SJSA1 (cell line): ENCODE results near the gene TPPP. TPM values are rescaled to one million over a fixed set of nuclear protein-coding genes. Genes with fewer than 3 reads are reported as not detected.
A peak's percentile ranks its signal among the peaks of the same experiment; 100 is the strongest.
"Not testable (repeated sequence)": the region's sequence is repeated elsewhere in the genome, so short reads cannot be mapped to it uniquely, and the experiment has no call there.

Source experiments
- DNase-seq, 2 experiments: peaks; one replicate each; pipeline ENCODE4 v3.0.0-alpha.2; 2015 to 2020; ENCODE audit warnings: low spot score in 2 of 2, low read depth in 1 of 2
- H3K27ac ChIP-seq: fragments of 250-450 bp; sonication (Bioruptor Pico); 2 replicates; pipeline ENCODE4 v1.5.1; 2020; ENCODE audit warnings: mild to moderate bottlenecking, moderate library complexity
- H3K27me3 ChIP-seq: fragments of 250-450 bp; sonication (Bioruptor Pico); replicated peaks from 2 replicates; pipeline ENCODE4 v1.5.1; 2020; ENCODE audit warnings: mild to moderate bottlenecking, moderate library complexity
- H3K36me3 ChIP-seq: fragments of 250-450 bp; sonication (Bioruptor Pico); 2 replicates; pipeline ENCODE4 v1.5.1; 2020; ENCODE audit warnings: mild to moderate bottlenecking
- H3K4me1 ChIP-seq: fragments of 250-450 bp; sonication (Bioruptor Pico); replicated peaks from 2 replicates; pipeline ENCODE4 v1.6.1; 2021; ENCODE audit warnings: mild to moderate bottlenecking
- H3K4me3 ChIP-seq: fragments of 250-450 bp; sonication (Bioruptor Pico); 2 replicates; pipeline ENCODE4 v1.5.1; 2020; ENCODE audit warnings: mild to moderate bottlenecking
- H3K9me3 ChIP-seq: fragments of 250-450 bp; sonication (Bioruptor Pico); replicated peaks from 2 replicates; pipeline ENCODE4 v1.5.1; 2020; ENCODE audit warnings: mild to moderate bottlenecking
- total RNA-seq: library from RNA; depleted of rRNA; stranded (reverse); fragments of >200 nt; shearing (Covaris generic); gene quantifications from 2 replicates; pipeline ENCODE4 v1.2.3, GENCODE V29; 2014; rRNA removed

The TPPP gene
- not detected in 2 replicates for total RNA-seq

- H3K27ac ChIP-seq, H3K36me3 ChIP-seq, H3K27me3 ChIP-seq, H3K9me3 ChIP-seq, H3K4me1 ChIP-seq: not testable (repeated sequence)
- H3K4me3 ChIP-seq: peak within 1 kb of the TSS; percentile 22
- peak in 1 of 2 experiments; percentile 74 for DNase-seq
These were observed at the start of gene TPPP for GRCh38 chr5:693271-694041. Gene TPPP, minus strand, starts transcription at chr5:693352. Its CDS starts 15,292 bp downstream, at chr5:678060.

- not testable (repeated sequence) for H3K4me1 ChIP-seq, H3K4me3 ChIP-seq, DNase-seq, H3K27ac ChIP-seq, H3K9me3 ChIP-seq, H3K36me3 ChIP-seq
- H3K27me3 ChIP-seq: peaks cover 21% of the 10 kb centered on the region
These were observed 49.1 kb upstream of the TPPP start for GRCh38 chr5:742276-742675.

- H3K9me3 ChIP-seq, H3K36me3 ChIP-seq, H3K4me1 ChIP-seq, DNase-seq, H3K27ac ChIP-seq, H3K4me3 ChIP-seq: not testable (repeated sequence)
- peaks cover 27% of the 10 kb centered on the region for H3K27me3 ChIP-seq
These were observed 41.0 kb upstream of the TPPP start for GRCh38 chr5:734145-734544.

GRCh38 chr5:732754-733454 lies 39.8 kb upstream of the TPPP start:
- DNase-seq, H3K4me3 ChIP-seq, H3K9me3 ChIP-seq, H3K4me1 ChIP-seq, H3K27ac ChIP-seq, H3K36me3 ChIP-seq: not testable (repeated sequence)
- peaks cover 26% of the 10 kb centered on the region for H3K27me3 ChIP-seq

GRCh38 chr5:729225-729624 lies 36.1 kb upstream of the TPPP start:
- H3K9me3 ChIP-seq, H3K27ac ChIP-seq, DNase-seq, H3K4me3 ChIP-seq, H3K4me1 ChIP-seq, H3K36me3 ChIP-seq: not testable (repeated sequence)
- H3K27me3 ChIP-seq: peaks cover 17% of the 10 kb centered on the region

GRCh38 chr5:727087-727486 lies 33.9 kb upstream of the TPPP start:
- H3K9me3 ChIP-seq, H3K27ac ChIP-seq, H3K4me3 ChIP-seq, DNase-seq, H3K4me1 ChIP-seq, H3K36me3 ChIP-seq: not testable (repeated sequence)
- H3K27me3 ChIP-seq: peaks cover 10% of the 10 kb centered on the region

- not testable (repeated sequence) for DNase-seq, H3K36me3 ChIP-seq, H3K27ac ChIP-seq, H3K27me3 ChIP-seq, H3K4me3 ChIP-seq, H3K4me1 ChIP-seq, H3K9me3 ChIP-seq
These were observed 30.7 kb upstream of the TPPP start for GRCh38 chr5:723865-724264.

GRCh38 chr5:723309-723708 lies 30.2 kb upstream of the TPPP start:
- not testable (repeated sequence) for H3K9me3 ChIP-seq, H3K27me3 ChIP-seq, DNase-seq, H3K27ac ChIP-seq, H3K4me3 ChIP-seq, H3K36me3 ChIP-seq, H3K4me1 ChIP-seq

GRCh38 chr5:719379-719778 lies 26.2 kb upstream of the TPPP start:
- H3K9me3 ChIP-seq, H3K27me3 ChIP-seq, H3K36me3 ChIP-seq, H3K4me3 ChIP-seq, H3K4me1 ChIP-seq, H3K27ac ChIP-seq, DNase-seq: not testable (repeated sequence)

GRCh38 chr5:717143-717542 lies 24.0 kb upstream of the TPPP start:
- Histone ChIP-seq H3K4me1 (no peaks in the 10 kb centered on the region), H3K36me3 (no peaks in the 10 kb centered on the region), H3K4me3 (no peak overlapping the region), H3K9me3 (no peaks in the 10 kb centered on the region), H3K27ac (no peak overlapping the region), H3K27me3 (peaks cover 3% of the 10 kb centered on the region; the same call in 1 of the 2 replicates)
- DNase-seq: no peak

- DNase-seq, H3K27me3 ChIP-seq, H3K4me3 ChIP-seq, H3K4me1 ChIP-seq, H3K27ac ChIP-seq, H3K36me3 ChIP-seq, H3K9me3 ChIP-seq: not testable (repeated sequence)
These were observed 23.6 kb upstream of the TPPP start for GRCh38 chr5:716740-717139.

GRCh38 chr5:715636-716035 lies 22.5 kb upstream of the TPPP start:
- not testable (repeated sequence) for H3K27me3 ChIP-seq, H3K4me1 ChIP-seq, H3K9me3 ChIP-seq, DNase-seq, H3K4me3 ChIP-seq, H3K27ac ChIP-seq, H3K36me3 ChIP-seq

GRCh38 chr5:714215-715118 lies 21.3 kb upstream of the TPPP start:
- H3K4me3 ChIP-seq, DNase-seq, H3K9me3 ChIP-seq, H3K36me3 ChIP-seq, H3K27me3 ChIP-seq, H3K4me1 ChIP-seq, H3K27ac ChIP-seq: not testable (repeated sequence)

GRCh38 chr5:713686-714085 lies 20.5 kb upstream of the TPPP start:
- H3K4me3 ChIP-seq, H3K9me3 ChIP-seq, H3K36me3 ChIP-seq, DNase-seq, H3K27ac ChIP-seq, H3K27me3 ChIP-seq, H3K4me1 ChIP-seq: not testable (repeated sequence)
